ENCODE results near the gene CAMK2D.

DNA sequence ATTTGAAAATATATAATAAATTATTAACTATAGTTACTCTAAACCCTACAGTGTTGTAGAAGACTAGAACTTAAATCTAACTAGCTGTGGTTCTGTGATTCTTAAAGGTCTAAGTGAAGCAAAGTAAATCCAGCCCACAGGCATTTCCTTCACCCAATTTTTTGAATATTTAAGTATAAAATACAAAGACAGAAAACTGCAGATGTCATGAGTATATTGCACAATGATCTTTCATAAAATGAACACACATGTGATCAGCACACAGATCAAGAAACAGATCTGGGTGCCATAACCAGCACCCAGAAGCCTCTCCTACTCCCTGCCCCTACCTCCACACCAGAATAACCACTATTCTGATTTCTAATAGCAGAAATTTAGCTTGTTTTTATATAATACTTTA is 82.9 kb downstream of the CAMK2D start:
- TF ChIP-seq, protein P1, sequence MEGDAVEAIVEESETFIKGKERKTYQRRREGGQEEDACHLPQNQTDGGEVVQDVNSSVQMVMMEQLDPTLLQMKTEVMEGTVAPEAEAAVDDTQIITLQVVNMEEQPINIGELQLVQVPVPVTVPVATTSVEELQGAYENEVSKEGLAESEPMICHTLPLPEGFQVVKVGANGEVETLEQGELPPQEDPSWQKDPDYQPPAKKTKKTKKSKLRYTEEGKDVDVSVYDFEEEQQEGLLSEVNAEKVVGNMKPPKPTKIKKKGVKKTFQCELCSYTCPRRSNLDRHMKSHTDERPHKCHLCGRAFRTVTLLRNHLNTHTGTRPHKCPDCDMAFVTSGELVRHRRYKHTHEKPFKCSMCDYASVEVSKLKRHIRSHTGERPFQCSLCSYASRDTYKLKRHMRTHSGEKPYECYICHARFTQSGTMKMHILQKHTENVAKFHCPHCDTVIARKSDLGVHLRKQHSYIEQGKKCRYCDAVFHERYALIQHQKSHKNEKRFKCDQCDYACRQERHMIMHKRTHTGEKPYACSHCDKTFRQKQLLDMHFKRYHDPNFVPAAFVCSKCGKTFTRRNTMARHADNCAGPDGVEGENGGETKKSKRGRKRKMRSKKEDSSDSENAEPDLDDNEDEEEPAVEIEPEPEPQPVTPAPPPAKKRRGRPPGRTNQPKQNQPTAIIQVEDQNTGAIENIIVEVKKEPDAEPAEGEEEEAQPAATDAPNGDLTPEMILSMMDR (IDR thresholded peaks at IDR 0.05; ENCODE audit: poor library complexity): no peak
- TF ChIP-seq EZH2phosphoT487 (IDR thresholded peaks at IDR 0.05; ENCODE audit: low read depth, severe bottlenecking, unreplicated experiment): no peak

Data from hepatocyte (in vitro differentiated cells).